GM06990 (cell line): ENCODE data around the gene SLC12A7.

Experiments
- DNase-seq: peaks from one replicate; pipeline ENCODE4 v3.0.0-alpha.2; 2011; ENCODE audit not compliant: insufficient read length; ENCODE audit errors: extremely low read depth
- H3K27me3 ChIP-seq: replicated peaks from 2 replicates; pipeline ENCODE4 v1.6.0; 2011; ENCODE audit warnings: low read length; ENCODE audit not compliant: control insufficient read depth, insufficient read depth
- H3K36me3 ChIP-seq: 2 replicates; pipeline ENCODE4 v1.5.1; 2011; ENCODE audit warnings: low read length; ENCODE audit not compliant: control insufficient read depth, insufficient read depth
- H3K4me3 ChIP-seq: replicated peaks from 2 replicates; pipeline ENCODE4 v1.5.1; 2011; ENCODE audit warnings: low read depth, mild to moderate bottlenecking, control low read depth, low read length
- CTCF ChIP-seq: IDR thresholded peaks from 2 replicates; pipeline ENCODE4 v1.5.1; 2011; ENCODE audit warnings: low read length, control low read depth, mild to moderate bottlenecking, inconsistent platforms; ENCODE audit not compliant: insufficient read depth, poor library complexity, severe bottlenecking

Gene SLC12A7

GRCh38 chr5:1139331-1140170 lies 27.7 kb upstream of the SLC12A7 start:
- no peaks in the 10 kb centered on the region; the same call in 1 of the 2 replicates for H3K27me3 ChIP-seq
- no peak for TF ChIP-seq CTCF
- DNase-seq = no peak
- H3K4me3 ChIP-seq = no peak overlapping the region
- no peaks in the 10 kb centered on the region for H3K36me3 ChIP-seq

GRCh38 chr5:1138445-1139245 lies 26.8 kb upstream of the SLC12A7 start:
- no peak overlapping the region for H3K4me3 ChIP-seq
- no peak for DNase-seq
- H3K27me3 ChIP-seq = no peaks in the 10 kb centered on the region
- H3K36me3 ChIP-seq = no peaks in the 10 kb centered on the region
- TF ChIP-seq CTCF = no peak

GRCh38 chr5:1137567-1138444 lies 25.9 kb upstream of the SLC12A7 start:
- no peak for TF ChIP-seq CTCF
- no peak overlapping the region for H3K4me3 ChIP-seq
- no peaks in the 10 kb centered on the region for H3K27me3 ChIP-seq
- H3K36me3 ChIP-seq = no peaks in the 10 kb centered on the region
- no peak for DNase-seq

GRCh38 chr5:1136814-1137213 lies 25.0 kb upstream of the SLC12A7 start:
- Histone ChIP-seq H3K4me3 (no peak overlapping the region), H3K36me3 (no peaks in the 10 kb centered on the region), H3K27me3 (no peaks in the 10 kb centered on the region)
- no peak for DNase-seq
- no peak for TF ChIP-seq CTCF

GRCh38 chr5:1135696-1136525 lies 24.0 kb upstream of the SLC12A7 start:
- TF ChIP-seq CTCF = no peak

More at GRCh38 chr5:1135696-1136525, 24.0 kb upstream of the SLC12A7 start:
- no peak for DNase-seq
- Histone ChIP-seq H3K4me3 (no peak overlapping the region), H3K36me3 (no peaks in the 10 kb centered on the region), H3K27me3 (no peaks in the 10 kb centered on the region)
